GM12801 (cell line): Measurements from ENCODE around the gene PUS7.

Source experiments
- CTCF ChIP-seq: IDR thresholded peaks from one replicate; pipeline ENCODE4 v1.5.1; 2011; ENCODE audit warnings: control low read depth; ENCODE audit not compliant: insufficient read length; ENCODE audit errors: extremely low read depth

Gene PUS7

GRCh38 chr7:105429746-105430612 is 92.1 kb downstream of the PUS7 start:
- TF ChIP-seq CTCF, result no peak

- TF ChIP-seq CTCF, result no peak
Observed at GRCh38 chr7:105426606-105427146, 95.4 kb downstream of the PUS7 start.

GRCh38 chr7:105423987-105424386 is 98.1 kb downstream of the PUS7 start:
- no peak for TF ChIP-seq CTCF

GRCh38 chr7:105413887-105414437 is 108.1 kb downstream of the PUS7 start:
- TF ChIP-seq CTCF, result no peak

- TF ChIP-seq CTCF, result no peak
Observed at GRCh38 chr7:105408791-105409410, 113.2 kb downstream of the PUS7 start.
